HUES64 (cell line): ENCODE results near the gene ANKS6.

ENCODE experiments used
- H3K27ac ChIP-seq: 2 replicates; pipeline ENCODE4 v1.7.0; 2013; ENCODE audit warnings: low read depth, low read length, inconsistent platforms
- H3K27me3 ChIP-seq: 2 replicates; pipeline ENCODE4 v1.6.1; 2013; ENCODE audit warnings: mild to moderate bottlenecking, low read length; ENCODE audit not compliant: insufficient read depth
- H3K36me3 ChIP-seq: 2 replicates; pipeline ENCODE4 v1.6.1; 2013; ENCODE audit warnings: mild to moderate bottlenecking, low read length; ENCODE audit not compliant: insufficient read depth
- H3K4me1 ChIP-seq: 2 replicates; pipeline ENCODE4 v1.6.1; 2013; ENCODE audit warnings: mild to moderate bottlenecking, low read length, moderate library complexity; ENCODE audit not compliant: insufficient read depth
- H3K4me3 ChIP-seq: 2 replicates; pipeline ENCODE4 v1.5.1; 2013; ENCODE audit warnings: mild to moderate bottlenecking, low read length, moderate library complexity
- H3K9ac ChIP-seq: 2 replicates; pipeline ENCODE4 v1.6.1; 2013; ENCODE audit warnings: mild to moderate bottlenecking, low read depth, low read length
- H3K9me3 ChIP-seq: 2 replicates; pipeline ENCODE4 v1.6.1; 2013; ENCODE audit warnings: low read depth, low read length; ENCODE audit not compliant: insufficient read depth
- WGBS: fragments of 150-250, 120-280 bp; methylation state at CpG from one replicate; pipeline ENCODE4 v1.1.7; 2013; ENCODE audit warnings: missing lambda C conversion rate; 5-methylcytosine and 5-hydroxymethylcytosine counted together

Gene ANKS6

GRCh38 chr9:98770717-98771116 lies 25.6 kb downstream of the ANKS6 start:
- Histone ChIP-seq H3K36me3 (peaks cover 86% of the 10 kb centered on the region), H3K27ac (no peak overlapping the region), H3K27me3 (no peaks in the 10 kb centered on the region), H3K4me3 (no peak overlapping the region), H3K9me3 (no peaks in the 10 kb centered on the region), H3K9ac (no peak overlapping the region), H3K4me1 (no peaks in the 10 kb centered on the region)
- 97% methylated on average over 10 of the region's 10 CpGs for WGBS

GRCh38 chr9:98768344-98768743 lies 28.0 kb downstream of the ANKS6 start:
- WGBS, result 94% methylated on average over 9 of the region's 9 CpGs
- peaks cover 94% of the 10 kb centered on the region for H3K36me3 ChIP-seq
- no peaks in the 10 kb centered on the region for H3K4me1 ChIP-seq
- no peak overlapping the region for H3K27ac ChIP-seq
- no peaks in the 10 kb centered on the region for H3K9me3 ChIP-seq
- H3K4me3 ChIP-seq, result no peak overlapping the region
- no peaks in the 10 kb centered on the region for H3K27me3 ChIP-seq
- H3K9ac ChIP-seq, result no peak overlapping the region

GRCh38 chr9:98767915-98768314 lies 28.4 kb downstream of the ANKS6 start:
- Histone ChIP-seq H3K27me3 (no peaks in the 10 kb centered on the region), H3K4me1 (no peaks in the 10 kb centered on the region), H3K36me3 (peaks cover 89% of the 10 kb centered on the region), H3K9me3 (no peaks in the 10 kb centered on the region), H3K27ac (no peak overlapping the region), H3K4me3 (no peak overlapping the region), H3K9ac (no peak overlapping the region)
- 92% methylated on average over 7 of the region's 7 CpGs for WGBS

- Histone ChIP-seq H3K4me3 (no peak overlapping the region), H3K36me3 (peaks cover 86% of the 10 kb centered on the region), H3K9ac (no peak overlapping the region), H3K27ac (no peak overlapping the region), H3K9me3 (no peaks in the 10 kb centered on the region), H3K4me1 (no peaks in the 10 kb centered on the region), H3K27me3 (no peaks in the 10 kb centered on the region)
- WGBS, result 95% methylated on average over 3 of the region's 3 CpGs
Measured at GRCh38 chr9:98767196-98767595, 29.2 kb downstream of the ANKS6 start.

GRCh38 chr9:98766586-98766985 lies 29.8 kb downstream of the ANKS6 start:
- no peak overlapping the region for H3K27ac ChIP-seq
- peaks cover 85% of the 10 kb centered on the region for H3K36me3 ChIP-seq
- H3K9ac ChIP-seq, result no peak overlapping the region
- H3K4me1 ChIP-seq, result no peaks in the 10 kb centered on the region
- no peak overlapping the region for H3K4me3 ChIP-seq
- 97% methylated on average over 2 of the region's 2 CpGs for WGBS
- H3K9me3 ChIP-seq, result no peaks in the 10 kb centered on the region
- no peaks in the 10 kb centered on the region for H3K27me3 ChIP-seq

- peaks cover 82% of the 10 kb centered on the region for H3K36me3 ChIP-seq
- H3K27me3 ChIP-seq, result no peaks in the 10 kb centered on the region
- no peak overlapping the region for H3K27ac ChIP-seq
- no peaks in the 10 kb centered on the region for H3K4me1 ChIP-seq
- H3K9me3 ChIP-seq, result no peaks in the 10 kb centered on the region
- no peak overlapping the region for H3K9ac ChIP-seq
- no peak overlapping the region for H3K4me3 ChIP-seq
- no CpG with 5 or more reads among the region's 1 CpG for WGBS
Measured at GRCh38 chr9:98765256-98765655, 31.1 kb downstream of the ANKS6 start.

GRCh38 chr9:98763986-98764745 lies 32.2 kb downstream of the ANKS6 start:
- H3K9me3 ChIP-seq, result peaks cover under 1% of the 10 kb centered on the region; the same call in 1 of the 2 replicates
- H3K4me3 ChIP-seq, result no peak overlapping the region
- 94% methylated on average over 2 of the region's 3 CpGs for WGBS
- no peak overlapping the region for H3K9ac ChIP-seq
- no peak overlapping the region for H3K27ac ChIP-seq
- H3K4me1 ChIP-seq, result no peaks in the 10 kb centered on the region
- H3K27me3 ChIP-seq, result no peaks in the 10 kb centered on the region
- peaks cover 82% of the 10 kb centered on the region for H3K36me3 ChIP-seq

- Histone ChIP-seq H3K27ac (no peak overlapping the region), H3K4me3 (no peak overlapping the region), H3K27me3 (no peaks in the 10 kb centered on the region), H3K4me1 (no peaks in the 10 kb centered on the region), H3K36me3 (peaks cover 77% of the 10 kb centered on the region), H3K9ac (no peak overlapping the region), H3K9me3 (peaks cover 13% of the 10 kb centered on the region)
Measured at GRCh38 chr9:98760231-98760630, 36.1 kb downstream of the ANKS6 start.

GRCh38 chr9:98755006-98755618 lies 41.2 kb downstream of the ANKS6 start:
- Histone ChIP-seq H3K27me3 (no peaks in the 10 kb centered on the region), H3K36me3 (peaks cover 90% of the 10 kb centered on the region), H3K9me3 (peaks cover 13% of the 10 kb centered on the region), H3K9ac (no peak overlapping the region), H3K27ac (no peak overlapping the region), H3K4me3 (no peak overlapping the region), H3K4me1 (no peaks in the 10 kb centered on the region)
- WGBS, result 88% methylated on average over 6 of the region's 6 CpGs

GRCh38 chr9:98751210-98751609 lies 45.1 kb downstream of the ANKS6 start:
- no peaks in the 10 kb centered on the region for H3K9me3 ChIP-seq
- WGBS, result 90% methylated on average over 2 of the region's 2 CpGs
- H3K27me3 ChIP-seq, result no peaks in the 10 kb centered on the region
- no peaks in the 10 kb centered on the region for H3K4me1 ChIP-seq
- peaks cover 89% of the 10 kb centered on the region for H3K36me3 ChIP-seq
- H3K9ac ChIP-seq, result no peak overlapping the region
- H3K27ac ChIP-seq, result no peak overlapping the region
- no peak overlapping the region for H3K4me3 ChIP-seq

GRCh38 chr9:98750364-98751060 lies 45.8 kb downstream of the ANKS6 start:
- H3K9ac ChIP-seq, result no peak overlapping the region
- no peak overlapping the region for H3K27ac ChIP-seq
- peaks cover 89% of the 10 kb centered on the region for H3K36me3 ChIP-seq
- H3K4me1 ChIP-seq, result no peaks in the 10 kb centered on the region
- no peak overlapping the region for H3K4me3 ChIP-seq
- no peaks in the 10 kb centered on the region for H3K27me3 ChIP-seq
- 93% methylated on average over 5 of the region's 5 CpGs for whole genome bisulfite sequencing
- no peaks in the 10 kb centered on the region for H3K9me3 ChIP-seq
